ENCODE data around the gene NFS1.

DNA sequence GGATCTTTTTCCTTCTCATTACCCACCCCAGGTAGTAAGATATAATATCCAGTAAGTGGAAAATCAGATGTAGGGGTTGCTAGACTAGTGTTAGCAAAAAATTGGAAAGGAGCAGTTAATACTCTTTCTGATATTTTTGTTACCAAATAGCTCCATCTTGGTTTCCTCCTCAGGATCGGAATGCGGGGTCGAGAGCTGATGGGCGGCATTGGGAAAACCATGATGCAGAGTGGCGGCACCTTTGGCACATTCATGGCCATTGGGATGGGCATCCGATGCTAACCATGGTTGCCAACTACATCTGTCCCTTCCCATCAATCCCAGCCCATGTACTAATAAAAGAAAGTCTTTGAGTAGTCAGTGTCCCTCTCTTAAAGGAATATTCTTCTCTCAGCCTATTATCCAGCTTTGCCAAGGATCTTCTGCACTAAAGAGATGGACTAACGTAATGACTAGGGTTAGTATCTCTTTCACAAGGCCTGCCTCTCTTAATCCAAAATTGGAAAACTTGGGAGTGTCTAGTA lies 1.5 kb upstream of the NFS1 start:
- TF ChIP-seq CTCF (IDR thresholded peaks at IDR 0.05) (no peak), POLR2AphosphoS5 (IDR thresholded peaks at IDR 0.05) (peak in 1 of 2 donors; percentile 28), POLR2A (IDR thresholded peaks at IDR 0.05; ENCODE audit: low read depth) (no peak), EP300 (IDR thresholded peaks at IDR 0.05) (no peak)

Data from esophagus muscularis mucosa (tissue), 4 donors.